GM19467 (cell line): Measurements from ENCODE around the gene LCP1.

Experiments
- ATAC-seq: cut with Tn5 transposase; IDR thresholded peaks from one replicate; pipeline ENCODE4 v1.9.1; 2021; ENCODE audit warnings: mild to moderate bottlenecking, moderate library complexity; ENCODE audit not compliant: unreplicated experiment

The LCP1 gene

DNA sequence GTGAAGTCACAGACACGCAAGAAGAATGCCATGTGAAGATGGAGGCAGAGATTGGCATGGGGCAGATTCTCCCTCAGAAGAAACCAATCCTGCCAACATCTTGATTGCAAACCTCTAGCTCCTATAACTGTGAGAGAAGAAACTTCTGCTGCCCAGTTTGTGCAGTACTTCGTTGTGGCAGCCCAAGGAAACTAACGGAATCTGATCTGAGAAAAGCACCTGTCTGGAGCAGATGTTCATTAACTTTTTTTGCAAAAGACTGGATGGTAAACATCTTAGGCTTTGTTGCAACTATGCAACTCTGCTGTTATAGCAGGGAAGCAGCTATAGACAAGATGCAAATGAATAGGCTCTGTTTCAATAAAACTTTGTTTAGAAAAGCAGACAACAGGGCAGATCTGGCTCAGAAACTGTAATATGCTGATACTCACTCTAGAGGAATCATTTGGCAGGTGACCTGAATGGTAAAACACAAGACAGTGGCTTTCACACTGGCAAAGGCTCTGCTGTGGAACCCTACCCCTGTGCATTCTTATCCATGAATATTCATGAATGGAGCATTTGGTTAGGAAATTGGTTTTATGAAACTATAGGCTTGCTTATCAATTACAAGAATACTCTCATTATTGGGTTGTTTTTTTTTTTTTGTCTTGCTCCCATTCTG, 51.9 kb downstream of the LCP1 start:
- ATAC-seq = no peak

DNA sequence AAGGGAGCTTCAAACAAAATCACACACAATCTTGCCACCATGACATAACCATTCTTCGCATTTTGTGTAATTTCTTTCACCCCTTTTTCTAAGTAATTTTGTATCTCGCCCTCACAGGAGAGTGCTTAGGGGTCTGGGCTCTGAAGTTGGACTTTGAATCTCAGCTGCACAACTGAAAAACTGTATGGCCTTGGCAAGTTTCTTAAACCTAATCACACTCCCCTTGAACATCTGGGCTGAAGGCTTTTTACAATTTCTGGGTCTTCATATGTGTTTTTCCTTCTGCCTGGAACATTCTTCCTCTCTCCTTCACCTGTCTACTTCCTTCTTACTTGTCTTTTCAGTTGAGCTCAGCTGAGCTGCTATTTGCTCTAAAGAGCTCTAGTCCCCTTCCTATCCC, 52.9 kb downstream of the LCP1 start:
- ATAC-seq = no peak

DNA sequence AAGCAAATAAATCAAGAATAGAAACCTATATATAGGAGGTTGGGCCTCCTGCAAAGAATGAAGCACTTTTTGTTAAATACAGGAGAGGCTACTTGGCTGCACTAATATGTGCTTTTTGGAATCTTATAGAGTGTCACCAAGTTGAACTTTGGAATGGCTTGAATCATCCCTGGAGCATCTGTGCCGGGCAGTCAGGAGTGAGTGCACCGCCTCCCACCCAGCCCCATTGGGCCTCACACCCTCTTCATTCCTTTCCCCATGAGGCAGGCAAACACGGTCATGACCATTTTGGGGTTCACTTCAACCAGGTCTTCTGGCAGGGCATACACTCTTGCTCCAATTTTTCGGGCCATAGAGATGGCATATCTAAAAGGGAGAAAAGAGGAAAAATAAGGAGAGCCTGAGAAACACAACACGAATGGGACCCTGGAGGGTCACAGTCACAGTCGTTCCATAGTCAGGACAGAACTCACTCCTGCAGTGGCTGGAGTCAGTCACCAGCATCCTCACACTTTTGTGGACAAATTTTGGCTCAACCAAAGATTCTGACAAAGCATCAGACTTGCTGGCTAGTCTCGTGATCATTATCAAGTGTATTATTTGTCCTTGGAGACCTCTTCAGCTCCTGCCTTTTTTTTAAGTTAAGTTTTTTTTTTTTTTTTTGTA, 54.5 kb downstream of the LCP1 start:
- ATAC-seq = no peak

DNA sequence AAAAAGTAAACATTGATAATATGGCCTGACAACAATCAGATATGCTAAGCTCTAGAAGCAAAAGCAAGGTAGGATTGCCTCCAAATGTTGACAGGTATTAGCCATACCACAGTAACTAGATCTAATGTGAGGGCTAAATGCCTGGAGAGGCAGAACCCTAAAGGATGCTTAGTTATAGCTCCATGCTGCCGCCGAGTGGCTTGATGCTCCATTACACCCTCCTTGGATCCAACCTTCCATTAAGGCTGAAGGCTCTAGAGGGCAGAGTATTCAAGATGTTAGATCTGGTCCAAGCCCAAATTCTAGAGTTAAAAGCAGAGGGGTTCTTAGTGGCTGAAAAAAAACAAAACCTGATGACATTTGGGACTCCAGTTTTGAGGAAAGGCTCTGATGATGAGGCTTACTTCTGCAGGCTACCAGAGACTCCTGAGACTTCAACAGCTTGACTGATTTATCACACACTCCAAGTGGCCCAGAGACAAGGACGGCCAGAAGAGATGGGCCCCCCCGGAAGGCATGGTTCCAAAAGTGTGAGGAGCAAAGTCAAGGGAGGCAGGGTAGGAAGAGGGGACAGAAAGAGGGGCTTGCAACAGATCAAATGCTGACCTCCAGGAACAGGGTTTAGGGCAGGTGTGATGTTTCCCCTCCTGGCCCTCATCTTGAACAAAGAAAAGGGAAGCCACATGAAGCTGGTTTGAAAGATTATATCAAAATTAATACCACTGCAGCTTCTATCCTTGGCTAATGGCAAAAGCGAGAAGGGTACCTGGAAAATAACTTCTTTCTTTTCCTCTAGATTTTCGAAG, 55.2 kb downstream of the LCP1 start:
- no peak for ATAC-seq

DNA sequence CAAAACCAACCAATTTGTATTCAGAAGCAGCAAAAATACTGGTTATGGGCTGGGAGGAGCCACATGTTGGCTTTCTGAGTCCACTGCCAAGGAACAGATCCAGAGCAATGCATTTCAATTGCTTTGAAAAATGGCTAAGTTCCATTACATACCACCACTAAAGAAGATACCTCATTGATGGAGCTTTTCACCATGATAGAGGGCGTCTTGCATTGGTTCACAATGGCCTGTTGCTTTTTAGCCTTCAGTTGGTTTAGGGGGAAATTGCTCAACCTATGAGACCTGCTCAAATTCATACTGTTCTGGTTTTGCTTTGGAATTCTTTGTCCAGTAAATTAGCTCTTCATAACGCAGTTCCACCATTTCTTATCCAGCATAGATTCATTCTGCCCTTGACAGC, 55.9 kb downstream of the LCP1 start:
- ATAC-seq = no peak

DNA sequence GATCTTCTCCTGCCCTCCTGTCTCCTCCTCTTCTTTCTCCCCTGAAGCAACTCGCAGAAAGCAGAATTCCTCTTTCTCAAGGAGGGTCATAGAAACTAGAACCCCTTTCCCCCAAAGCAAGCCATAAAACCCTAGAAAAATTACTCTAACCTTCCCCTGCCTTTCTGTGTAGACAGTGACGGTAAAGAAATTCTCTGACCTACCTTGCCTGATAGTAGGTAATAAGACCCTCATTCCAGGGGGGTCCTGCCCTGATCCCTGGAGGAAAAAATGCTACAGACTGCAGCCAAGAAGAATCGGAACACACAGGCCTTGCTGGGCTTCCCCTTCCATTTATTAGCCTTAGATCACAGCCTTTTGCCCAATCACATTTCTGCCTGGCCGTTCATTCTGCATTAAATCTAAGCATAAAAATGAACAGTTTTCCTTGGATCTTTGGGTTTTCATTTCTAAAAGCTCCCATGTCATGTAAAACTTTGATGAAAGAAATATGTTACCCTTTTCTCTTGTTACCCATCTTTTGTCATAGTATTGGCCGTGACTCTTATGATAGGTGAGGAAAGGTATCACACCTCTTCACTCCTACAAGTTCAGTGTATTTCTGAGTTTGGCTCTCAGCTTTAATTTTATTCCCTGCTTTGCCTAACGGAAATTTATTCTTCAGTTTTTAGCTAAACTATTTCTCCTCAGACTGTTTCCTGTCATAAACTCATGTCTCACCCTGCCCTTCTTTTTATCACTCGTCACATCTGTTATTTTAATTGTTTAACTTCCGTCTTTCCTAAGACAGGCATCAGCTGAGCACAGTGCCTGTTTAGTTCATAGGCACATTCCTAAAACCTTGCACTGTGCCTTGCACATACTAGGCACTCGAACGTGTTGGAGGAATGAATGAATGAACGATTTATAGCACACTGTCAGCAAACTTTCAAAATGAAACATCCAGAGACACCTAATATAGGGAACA, 56.7 kb downstream of the LCP1 start:
- no peak for ATAC-seq

DNA sequence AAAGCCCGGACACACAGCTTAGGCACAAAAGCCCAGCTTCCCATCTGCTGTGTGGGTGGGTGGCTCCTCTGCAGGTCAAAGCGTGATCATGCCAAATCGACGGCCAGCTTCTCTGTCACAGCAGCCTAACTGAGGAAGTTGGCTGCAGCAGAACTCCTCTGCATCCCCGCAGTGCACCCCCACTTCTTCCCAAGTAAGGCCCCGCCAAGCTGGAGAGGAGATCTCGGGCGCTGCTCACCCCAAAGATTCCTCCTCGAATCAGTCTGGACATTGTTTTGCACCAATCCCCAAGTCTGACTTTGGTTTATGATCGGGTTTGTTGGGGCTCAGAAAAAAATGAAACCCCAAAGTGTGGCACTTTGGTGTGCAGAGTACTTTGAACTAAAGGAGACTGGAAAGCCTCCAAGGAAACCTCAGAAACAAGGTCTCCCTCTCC, 57.4 kb downstream of the LCP1 start:
- no peak for ATAC-seq

DNA sequence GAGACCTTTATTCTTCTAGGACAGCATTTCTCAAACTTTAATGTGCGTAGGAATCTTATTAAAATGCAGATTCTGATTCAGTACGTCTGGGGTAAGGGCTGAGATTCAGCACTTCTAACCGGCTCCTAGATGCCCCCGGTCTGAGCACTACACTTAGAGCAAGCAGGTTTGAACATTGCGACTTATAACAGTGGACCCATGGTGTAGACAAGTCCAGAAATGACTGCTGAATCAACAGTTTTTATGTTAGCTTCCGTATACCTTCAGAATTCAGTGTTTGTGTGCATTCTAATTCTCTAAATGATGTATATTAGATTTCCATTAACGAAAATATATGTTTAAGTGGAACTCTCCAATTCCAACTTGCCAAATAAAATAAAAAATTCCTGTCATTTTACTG, 59.7 kb downstream of the LCP1 start:
- ATAC-seq = no peak

DNA sequence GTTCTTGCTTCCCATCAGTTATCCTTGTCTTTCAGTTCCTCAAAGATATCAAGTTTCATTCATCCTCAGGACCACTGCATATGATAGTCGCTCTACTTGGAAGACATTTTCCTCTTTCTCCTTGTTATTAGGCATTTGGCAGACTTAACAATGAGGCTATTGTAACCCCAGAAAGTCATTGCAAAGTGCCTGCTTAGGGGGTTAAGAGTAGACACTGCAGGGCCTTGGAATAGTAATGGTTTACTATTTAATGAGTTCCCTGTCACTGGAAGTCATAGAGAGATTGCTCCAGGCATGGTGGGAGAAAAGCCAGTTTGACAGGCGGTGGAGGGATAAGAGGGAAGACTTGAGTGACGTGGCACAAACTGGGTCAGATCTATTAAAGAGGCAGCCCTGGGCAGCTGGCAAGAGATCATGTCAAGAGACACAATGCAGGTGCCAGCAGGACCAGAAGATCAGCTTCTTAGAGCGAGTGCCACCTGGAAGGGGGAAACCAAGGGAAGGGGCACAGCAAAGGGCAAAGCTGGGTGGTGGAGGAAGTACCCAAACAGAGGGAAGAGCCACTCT, 60.3 kb downstream of the LCP1 start:
- no peak for ATAC-seq

DNA sequence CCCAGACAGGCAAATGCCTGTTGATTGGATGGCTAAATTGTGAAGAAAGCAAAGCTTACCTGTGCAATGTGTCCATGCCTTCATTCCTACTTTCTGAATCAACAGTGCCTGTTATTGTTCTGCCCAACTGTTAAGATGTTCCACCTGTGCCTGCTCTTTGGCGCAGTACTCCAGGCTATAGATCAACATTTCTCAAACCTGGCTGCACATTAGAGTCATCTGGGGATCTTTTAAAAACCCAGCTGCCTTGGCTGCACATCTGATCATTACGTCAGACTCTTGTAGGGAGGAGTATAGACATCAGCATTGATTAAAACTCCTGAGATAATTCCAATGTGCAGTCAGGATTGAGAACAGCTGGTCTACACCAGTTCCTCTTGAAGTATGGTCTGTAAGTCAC, 60.9 kb downstream of the LCP1 start:
- no peak for ATAC-seq

DNA sequence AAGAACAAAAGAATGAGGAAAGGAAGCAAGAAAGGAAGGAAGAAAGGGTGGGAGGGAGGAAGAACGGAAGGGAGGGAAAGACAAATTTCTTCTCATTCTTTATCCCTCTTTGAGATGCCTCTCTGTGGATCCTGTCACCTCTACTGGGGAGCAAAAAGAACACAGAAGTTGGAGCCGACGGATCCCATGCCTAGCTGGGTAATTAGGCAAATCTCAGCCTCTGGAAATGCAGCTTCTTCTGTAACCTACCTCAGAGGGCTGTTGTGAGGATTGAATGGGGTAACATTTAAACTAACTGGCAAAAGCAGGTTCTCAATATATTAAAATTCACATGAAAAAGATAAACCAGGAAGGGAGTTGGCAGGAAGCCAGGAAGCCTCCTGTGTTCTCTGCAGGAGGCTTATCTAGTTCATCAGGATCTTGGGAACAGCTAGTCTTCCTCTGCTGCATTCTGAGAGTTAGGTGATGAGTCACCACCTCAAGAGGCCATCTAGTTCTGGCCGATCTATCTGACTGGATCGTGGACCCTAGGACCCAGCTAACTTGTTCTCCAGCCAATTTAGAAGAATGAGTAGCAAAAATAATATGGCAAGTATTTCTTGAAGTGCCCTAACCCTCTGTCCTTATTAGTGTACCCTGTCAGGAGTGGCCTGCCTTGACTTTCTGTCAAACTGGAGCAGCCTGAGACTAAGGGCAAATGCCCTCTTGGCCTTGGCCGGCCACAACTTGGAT, 61.9 kb downstream of the LCP1 start:
- no peak for ATAC-seq

DNA sequence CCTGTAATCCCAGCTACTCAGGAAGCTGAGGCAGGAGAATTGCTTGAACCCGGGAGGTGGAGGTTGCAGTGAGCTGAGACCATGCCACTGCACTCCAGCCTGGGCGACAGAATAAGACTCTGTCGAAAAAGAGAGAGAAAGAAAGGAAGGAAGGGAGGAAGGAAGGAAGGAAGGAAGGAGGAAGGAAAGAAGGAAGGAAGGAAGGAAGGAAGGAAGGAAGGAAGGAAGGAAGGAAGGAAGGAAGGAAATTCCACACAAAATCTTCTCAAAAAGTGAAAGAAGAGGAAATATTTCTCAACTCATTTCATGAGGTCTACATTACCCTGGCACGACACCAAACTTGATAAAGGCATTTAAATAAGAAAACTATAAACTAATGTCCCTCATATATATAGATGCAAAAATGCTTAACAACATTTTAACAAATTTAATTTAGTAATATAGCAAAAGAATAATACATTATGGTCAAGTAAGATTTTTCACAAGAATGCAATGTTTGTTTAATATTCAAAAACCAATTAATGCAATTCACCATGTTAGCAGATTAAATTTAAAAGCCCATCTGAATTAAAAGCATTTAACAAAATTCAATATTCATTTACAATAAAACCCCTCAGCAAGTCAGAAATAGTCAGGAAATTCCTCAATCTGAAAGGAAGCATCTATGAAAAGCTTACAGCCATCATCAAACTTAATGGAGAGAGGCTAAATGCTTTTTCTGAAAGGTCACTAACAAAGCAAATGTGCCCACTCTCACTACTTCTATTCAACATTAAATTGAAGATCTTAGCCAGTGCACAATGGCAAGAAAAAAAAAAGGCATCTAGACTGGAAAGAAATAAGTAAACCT, 65.1 kb downstream of the LCP1 start:
- ATAC-seq = no peak

DNA sequence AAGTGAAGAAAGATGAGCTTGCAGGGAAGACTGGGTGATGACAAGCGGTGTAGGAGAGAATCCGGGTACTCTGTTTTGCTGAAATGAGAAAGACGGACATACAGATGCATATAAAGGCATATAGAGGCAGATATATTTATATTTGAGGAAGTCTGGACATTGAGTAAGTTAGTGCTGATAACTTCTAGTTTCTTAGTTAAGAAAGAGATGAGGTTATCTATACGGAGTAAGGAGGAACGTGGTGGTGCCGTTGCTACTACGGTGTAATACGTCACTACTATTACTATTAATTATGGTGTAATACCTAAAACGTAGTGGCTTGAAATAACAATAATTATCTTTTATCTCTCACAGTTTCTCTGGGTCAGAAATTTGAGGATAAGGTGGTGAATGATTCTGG, 67.4 kb downstream of the LCP1 start:
- ATAC-seq = no peak

DNA sequence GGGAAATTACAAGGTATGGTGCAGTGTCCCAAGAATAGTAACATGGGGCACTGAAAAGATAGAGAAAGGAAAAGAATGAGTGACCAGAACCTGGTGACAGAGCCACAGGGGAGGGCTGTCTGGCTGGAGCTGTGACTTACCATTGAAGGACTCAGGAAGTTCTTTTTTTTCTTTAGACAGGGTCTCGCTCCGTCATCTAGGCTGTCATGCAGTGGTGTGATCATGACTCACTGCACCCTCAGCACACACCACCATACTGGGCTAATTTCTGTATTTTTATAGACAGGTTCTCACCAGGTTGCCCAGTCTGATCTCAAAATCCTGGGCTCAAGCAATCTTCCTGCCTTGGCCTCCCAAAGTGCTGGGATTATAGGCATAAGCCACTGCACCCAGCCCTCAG, 68.4 kb downstream of the LCP1 start:
- ATAC-seq = no peak

DNA sequence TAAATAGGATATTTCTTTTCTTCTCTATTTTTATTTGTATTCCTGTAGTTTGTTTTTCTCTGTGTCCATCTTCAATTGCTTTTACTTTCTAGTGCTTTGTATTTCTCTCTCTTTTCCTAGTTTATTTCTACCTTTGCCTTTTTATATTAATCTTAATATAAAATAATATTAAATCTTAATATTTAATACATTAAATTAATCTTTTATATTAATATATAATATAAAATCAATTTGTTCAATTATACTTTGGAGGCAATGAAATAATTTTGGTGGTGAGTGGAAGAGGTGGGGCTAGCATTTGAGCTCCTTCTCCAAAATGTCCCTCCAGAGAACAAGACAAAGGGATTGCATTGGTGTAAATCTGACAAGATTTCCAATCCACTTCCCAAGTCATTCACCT, 70.8 kb downstream of the LCP1 start:
- ATAC-seq = no peak

DNA sequence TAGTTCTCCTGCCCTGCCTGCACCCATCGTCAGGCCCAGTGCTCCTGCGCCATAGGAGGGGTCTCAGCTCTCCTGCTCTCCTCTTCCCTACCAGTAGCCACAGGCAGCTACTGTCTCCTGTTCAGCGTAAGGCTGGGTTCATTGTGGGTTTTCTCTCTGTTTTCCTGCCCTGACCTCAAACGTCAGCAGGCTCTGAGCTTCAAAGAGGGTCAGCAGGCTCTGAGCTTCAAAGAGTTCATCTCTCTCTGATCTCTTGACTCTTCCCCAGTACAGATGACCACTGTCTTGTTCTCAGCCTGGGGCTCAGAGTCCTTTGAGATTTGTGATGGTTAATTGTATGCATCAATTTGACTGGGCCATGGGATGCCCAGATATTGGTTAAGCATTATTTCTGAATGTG, 72.5 kb downstream of the LCP1 start:
- ATAC-seq = no peak

DNA sequence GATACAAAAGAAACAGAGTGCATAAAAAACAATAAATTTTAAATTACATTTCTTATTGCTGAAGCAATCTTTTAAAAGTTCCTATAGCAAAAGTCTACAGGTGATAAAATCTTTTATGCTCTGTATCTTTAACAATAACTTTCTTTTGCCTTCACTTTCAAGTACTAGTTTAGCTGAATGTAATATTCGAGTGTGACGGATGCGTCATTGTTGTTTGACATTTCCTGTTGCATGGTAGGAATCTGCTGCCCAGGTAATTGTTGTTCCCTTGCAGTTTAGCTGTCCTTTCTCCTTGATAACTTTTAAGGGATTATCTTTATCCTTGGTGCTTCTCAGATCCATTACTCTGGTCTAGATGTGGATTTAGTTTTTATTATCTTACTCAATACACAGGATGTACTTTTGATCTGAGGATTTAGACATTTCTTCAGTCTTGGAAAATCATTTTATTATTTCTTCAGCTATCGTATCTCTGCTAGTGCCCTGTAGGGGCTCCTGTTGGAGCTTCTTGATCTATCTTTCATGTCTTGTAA, 75.1 kb downstream of the LCP1 start:
- ATAC-seq = no peak

DNA sequence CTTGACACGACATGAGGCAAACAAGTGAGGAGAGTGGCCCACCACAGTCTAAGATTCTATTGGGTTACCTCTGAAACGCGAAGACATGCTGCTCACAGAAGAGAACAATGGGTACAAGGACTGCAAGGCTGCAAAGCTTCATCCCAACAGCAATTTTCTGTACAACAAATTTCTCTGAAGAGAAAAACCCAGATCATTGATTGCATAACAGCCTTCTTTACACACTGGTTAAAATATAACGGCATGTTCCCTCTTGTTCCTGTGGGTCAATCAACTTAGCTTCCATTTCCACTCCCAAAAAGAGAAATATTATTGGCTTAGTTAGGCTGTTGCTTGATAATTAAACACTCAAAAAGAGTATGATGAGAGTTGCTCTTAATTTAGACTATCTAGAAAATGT, 77.1 kb downstream of the LCP1 start, which contains the start of gene CPB2:
CPB2 (minus strand) TSS at position 166 of the 400 bp plus-strand sequence; CDS start at position 142, 24 bp downstream.
- no peak for ATAC-seq

DNA sequence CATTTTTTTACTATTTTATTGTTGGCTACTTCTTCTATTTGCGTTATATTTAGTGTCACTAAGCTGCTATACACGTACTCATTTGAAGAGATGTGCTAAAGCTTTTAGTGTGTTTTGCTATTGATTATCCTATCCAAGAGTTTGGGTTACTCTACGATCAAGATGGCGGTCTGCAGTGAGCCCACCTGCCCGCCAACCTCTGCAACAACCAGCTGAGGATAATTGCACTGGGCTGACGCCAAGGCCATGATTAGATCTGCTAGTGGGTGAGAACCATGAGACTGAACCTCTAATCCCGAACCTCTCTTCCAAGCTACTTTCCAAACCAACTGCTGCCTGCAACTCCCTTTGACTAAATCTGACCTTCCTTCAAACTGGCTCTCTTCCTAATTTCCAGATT, 78.9 kb downstream of the LCP1 start:
- ATAC-seq = no peak
